ENCODE measurements around the gene AQP1.

DNA sequence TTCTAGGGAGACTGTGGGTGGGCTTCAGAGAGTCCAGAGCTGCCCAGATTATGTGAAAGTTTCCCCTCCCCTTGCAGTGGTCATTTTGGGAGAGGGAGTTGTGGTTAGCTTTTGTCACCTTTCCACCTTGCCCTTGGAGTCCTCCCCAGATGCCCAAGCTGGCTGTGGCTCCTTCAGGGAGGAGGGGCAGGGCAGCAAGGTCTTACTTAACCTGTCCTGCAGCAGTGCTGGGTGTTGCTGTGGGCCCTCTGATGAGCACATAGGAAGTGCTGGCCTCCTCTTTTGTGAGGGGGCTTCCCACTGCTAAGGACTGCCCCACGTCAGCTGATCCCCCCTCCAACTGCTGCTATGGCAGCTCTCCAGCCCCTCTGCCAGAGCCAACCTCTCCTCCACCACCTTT is 17.6 kb upstream of the AQP1 start:
- TF ChIP-seq, protein P1, sequence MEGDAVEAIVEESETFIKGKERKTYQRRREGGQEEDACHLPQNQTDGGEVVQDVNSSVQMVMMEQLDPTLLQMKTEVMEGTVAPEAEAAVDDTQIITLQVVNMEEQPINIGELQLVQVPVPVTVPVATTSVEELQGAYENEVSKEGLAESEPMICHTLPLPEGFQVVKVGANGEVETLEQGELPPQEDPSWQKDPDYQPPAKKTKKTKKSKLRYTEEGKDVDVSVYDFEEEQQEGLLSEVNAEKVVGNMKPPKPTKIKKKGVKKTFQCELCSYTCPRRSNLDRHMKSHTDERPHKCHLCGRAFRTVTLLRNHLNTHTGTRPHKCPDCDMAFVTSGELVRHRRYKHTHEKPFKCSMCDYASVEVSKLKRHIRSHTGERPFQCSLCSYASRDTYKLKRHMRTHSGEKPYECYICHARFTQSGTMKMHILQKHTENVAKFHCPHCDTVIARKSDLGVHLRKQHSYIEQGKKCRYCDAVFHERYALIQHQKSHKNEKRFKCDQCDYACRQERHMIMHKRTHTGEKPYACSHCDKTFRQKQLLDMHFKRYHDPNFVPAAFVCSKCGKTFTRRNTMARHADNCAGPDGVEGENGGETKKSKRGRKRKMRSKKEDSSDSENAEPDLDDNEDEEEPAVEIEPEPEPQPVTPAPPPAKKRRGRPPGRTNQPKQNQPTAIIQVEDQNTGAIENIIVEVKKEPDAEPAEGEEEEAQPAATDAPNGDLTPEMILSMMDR (IDR thresholded peaks at IDR 0.05; ENCODE audit: poor library complexity, severe bottlenecking) = no peak
- TF ChIP-seq MXI1 (conservative IDR thresholded peaks at IDR 0.05; ENCODE audit: poor library complexity, severe bottlenecking) = no peak
- TF ChIP-seq TAF1 (IDR thresholded peaks at IDR 0.05; ENCODE audit: low read depth) = no peak
- TF ChIP-seq EZH2 (IDR thresholded peaks at IDR 0.05; ENCODE audit: borderline replicate concordance, insufficient read depth, low read length, poor library complexity, severe bottlenecking) = no peak
- TF ChIP-seq, protein P2, sequence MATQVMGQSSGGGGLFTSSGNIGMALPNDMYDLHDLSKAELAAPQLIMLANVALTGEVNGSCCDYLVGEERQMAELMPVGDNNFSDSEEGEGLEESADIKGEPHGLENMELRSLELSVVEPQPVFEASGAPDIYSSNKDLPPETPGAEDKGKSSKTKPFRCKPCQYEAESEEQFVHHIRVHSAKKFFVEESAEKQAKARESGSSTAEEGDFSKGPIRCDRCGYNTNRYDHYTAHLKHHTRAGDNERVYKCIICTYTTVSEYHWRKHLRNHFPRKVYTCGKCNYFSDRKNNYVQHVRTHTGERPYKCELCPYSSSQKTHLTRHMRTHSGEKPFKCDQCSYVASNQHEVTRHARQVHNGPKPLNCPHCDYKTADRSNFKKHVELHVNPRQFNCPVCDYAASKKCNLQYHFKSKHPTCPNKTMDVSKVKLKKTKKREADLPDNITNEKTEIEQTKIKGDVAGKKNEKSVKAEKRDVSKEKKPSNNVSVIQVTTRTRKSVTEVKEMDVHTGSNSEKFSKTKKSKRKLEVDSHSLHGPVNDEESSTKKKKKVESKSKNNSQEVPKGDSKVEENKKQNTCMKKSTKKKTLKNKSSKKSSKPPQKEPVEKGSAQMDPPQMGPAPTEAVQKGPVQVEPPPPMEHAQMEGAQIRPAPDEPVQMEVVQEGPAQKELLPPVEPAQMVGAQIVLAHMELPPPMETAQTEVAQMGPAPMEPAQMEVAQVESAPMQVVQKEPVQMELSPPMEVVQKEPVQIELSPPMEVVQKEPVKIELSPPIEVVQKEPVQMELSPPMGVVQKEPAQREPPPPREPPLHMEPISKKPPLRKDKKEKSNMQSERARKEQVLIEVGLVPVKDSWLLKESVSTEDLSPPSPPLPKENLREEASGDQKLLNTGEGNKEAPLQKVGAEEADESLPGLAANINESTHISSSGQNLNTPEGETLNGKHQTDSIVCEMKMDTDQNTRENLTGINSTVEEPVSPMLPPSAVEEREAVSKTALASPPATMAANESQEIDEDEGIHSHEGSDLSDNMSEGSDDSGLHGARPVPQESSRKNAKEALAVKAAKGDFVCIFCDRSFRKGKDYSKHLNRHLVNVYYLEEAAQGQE (IDR thresholded peaks at IDR 0.05; ENCODE audit: borderline replicate concordance) = no peak
- no peak for TF ChIP-seq SMC3 (conservative IDR thresholded peaks at IDR 0.05; ENCODE audit: poor library complexity)
- TF ChIP-seq POLR2AphosphoS5 (IDR thresholded peaks at IDR 0.05) = no peak
